Transverse colon (tissue), 4 donors: ENCODE data around the gene OR6S1.

Experiments
- EP300 ChIP-seq: sonication (generic); formaldehyde crosslinking; IDR thresholded peaks from one replicate; pipeline ENCODE4 v1.6.1; 2017; ENCODE audit warnings: antibody characterized with exemption, low read depth
- POLR2A ChIP-seq: fragments of 450-650 bp; IDR thresholded peaks from one replicate; pipeline ENCODE4 v1.6.1; 2016; ENCODE audit warnings: antibody characterized with exemption, mild to moderate bottlenecking, moderate library complexity
- POLR2AphosphoS5 ChIP-seq, 3 donors: sonication (generic); formaldehyde crosslinking; IDR thresholded peaks; one replicate each; pipeline ENCODE4 v1.6.1; 2016; ENCODE audit warnings: antibody characterized with exemption in 3 of 3
- TF ChIP-seq, protein P1 (sequence below), 5 experiments: fragments of 200-600 bp in 3 of 5; fragments of 450-650 bp in 2 of 5; sonication (generic) in 3 of 5; IDR thresholded peaks; 1 replicate in 2 of 5; 2 replicates in 3 of 5; pipeline ENCODE4 v1.5.1; 2016 to 2017; ENCODE audit warnings: antibody characterized with exemption in 5 of 5, inconsistent platforms in 3 of 5, mild to moderate bottlenecking in 2 of 5, moderate library complexity in 1 of 5

DNA sequence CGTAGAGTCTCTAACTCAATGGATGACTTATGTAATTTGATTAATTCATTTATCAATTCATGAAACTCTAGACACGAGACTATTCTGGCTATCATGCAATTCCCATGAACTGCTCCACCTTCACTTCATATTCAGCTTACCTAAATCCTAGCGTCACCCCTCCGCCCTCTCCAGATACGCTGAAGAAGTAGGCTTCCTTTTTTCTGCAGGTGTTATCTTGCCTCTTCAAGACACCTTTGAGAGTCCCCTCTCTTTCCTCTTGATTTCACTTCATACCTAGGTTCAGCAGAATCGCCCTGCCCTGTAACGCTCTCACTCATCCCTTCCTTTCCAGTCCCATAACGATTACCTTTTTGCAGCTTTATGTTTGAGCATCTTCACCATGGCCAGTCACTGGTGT lies 38.9 kb upstream of the OR6S1 start:
- TF ChIP-seq, protein P1, sequence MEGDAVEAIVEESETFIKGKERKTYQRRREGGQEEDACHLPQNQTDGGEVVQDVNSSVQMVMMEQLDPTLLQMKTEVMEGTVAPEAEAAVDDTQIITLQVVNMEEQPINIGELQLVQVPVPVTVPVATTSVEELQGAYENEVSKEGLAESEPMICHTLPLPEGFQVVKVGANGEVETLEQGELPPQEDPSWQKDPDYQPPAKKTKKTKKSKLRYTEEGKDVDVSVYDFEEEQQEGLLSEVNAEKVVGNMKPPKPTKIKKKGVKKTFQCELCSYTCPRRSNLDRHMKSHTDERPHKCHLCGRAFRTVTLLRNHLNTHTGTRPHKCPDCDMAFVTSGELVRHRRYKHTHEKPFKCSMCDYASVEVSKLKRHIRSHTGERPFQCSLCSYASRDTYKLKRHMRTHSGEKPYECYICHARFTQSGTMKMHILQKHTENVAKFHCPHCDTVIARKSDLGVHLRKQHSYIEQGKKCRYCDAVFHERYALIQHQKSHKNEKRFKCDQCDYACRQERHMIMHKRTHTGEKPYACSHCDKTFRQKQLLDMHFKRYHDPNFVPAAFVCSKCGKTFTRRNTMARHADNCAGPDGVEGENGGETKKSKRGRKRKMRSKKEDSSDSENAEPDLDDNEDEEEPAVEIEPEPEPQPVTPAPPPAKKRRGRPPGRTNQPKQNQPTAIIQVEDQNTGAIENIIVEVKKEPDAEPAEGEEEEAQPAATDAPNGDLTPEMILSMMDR (IDR thresholded peaks at IDR 0.05), result no peak
- TF ChIP-seq POLR2A (no peak), POLR2AphosphoS5 (IDR thresholded peaks at IDR 0.05) (no peak), EP300 (no peak)
